Fibroblast of villous mesenchyme (primary cell): ENCODE results near the gene IQSEC1. TPM values are rescaled to one million over a fixed set of nuclear protein-coding genes. Genes with fewer than 3 reads are reported as not detected.

Source experiments
- DNase-seq: peaks from one replicate; pipeline ENCODE4 v3.0.0-alpha.2; 2010; ENCODE audit warnings: low read depth
- H3K4me3 ChIP-seq: 2 replicates; pipeline ENCODE4 v1.5.1; 2011; ENCODE audit warnings: low read depth, mild to moderate bottlenecking, low read length
- total RNA-seq: library from RNA; depleted of rRNA; stranded (reverse); fragments of >200 nt; gene quantifications from 2 replicates; pipeline ENCODE4 v1.2.3, GENCODE V29; 2012
- TF ChIP-seq, protein P1 (sequence below): IDR thresholded peaks from 2 replicates; pipeline ENCODE4 v1.5.1; 2012; ENCODE audit warnings: low read depth, mild to moderate bottlenecking, low read length; ENCODE audit not compliant: insufficient read depth

The IQSEC1 gene
- total RNA-seq, 1 donor: 19.9 TPM

DNA sequence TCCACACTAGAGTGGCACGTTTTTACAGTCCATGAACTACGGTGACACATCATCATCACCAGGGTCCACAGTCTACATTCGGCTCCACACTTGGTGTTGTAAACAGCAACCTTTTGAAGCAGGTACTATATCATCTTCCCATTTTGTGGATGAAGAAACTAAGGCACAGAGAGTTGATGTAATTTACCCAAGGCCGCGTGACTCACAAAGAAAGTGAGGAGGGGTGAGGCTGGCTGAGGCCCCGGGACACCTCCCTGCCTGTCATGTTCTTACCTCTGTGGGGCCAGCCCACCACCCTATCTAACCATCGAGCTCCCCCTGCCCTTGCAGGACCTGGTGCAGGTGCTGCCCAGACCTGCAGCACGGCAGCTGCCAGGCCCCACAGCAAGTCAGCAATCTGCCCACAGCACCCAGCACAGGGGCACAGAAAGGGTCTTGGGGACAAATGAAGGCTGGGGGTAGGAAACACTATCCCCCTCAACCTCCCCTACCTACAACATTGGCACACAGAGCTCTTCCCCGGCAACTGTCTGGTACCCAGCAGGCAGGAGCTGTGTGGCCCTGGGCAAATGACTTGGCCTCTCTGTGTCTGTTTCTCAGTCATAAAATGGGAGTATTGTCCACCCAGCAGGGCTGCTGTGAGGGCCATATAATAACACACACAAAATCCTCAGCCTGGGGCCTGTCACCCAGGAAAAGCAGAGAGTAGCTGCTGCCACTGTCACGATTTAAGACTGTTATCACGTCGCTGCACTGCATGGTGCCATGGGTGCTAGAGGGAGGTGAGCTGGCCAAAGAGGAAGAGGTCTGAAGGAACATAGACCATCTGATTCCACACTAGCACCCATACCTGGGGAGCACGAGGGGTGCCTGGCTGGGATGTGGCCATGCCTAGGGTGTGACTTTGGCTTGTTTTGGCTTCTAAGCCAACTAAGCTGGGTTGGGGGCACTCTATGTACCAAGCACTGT, 115.1 kb downstream of the IQSEC1 start:
- DNase-seq: no peak
- TF ChIP-seq, protein P1, sequence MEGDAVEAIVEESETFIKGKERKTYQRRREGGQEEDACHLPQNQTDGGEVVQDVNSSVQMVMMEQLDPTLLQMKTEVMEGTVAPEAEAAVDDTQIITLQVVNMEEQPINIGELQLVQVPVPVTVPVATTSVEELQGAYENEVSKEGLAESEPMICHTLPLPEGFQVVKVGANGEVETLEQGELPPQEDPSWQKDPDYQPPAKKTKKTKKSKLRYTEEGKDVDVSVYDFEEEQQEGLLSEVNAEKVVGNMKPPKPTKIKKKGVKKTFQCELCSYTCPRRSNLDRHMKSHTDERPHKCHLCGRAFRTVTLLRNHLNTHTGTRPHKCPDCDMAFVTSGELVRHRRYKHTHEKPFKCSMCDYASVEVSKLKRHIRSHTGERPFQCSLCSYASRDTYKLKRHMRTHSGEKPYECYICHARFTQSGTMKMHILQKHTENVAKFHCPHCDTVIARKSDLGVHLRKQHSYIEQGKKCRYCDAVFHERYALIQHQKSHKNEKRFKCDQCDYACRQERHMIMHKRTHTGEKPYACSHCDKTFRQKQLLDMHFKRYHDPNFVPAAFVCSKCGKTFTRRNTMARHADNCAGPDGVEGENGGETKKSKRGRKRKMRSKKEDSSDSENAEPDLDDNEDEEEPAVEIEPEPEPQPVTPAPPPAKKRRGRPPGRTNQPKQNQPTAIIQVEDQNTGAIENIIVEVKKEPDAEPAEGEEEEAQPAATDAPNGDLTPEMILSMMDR: no peak

DNA sequence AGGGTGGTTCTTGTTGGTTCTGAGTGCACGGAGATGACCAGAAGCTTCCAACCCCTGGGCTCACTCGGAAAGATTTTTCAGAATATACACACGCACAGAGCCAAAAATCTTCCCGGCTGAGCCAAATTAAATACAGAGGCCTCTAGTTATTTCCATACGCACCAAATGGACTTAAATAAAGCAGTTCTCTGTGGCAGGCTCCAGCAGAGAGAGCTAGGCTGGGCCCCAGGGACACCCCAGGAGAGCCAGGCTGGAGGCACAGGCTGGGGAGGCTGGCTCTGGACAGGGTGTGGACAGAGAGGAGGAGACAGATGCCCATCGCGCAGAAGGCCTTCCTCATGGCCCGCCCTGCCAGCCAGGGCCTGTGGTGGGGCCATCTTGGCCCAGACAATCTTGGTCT, 115.9 kb downstream of the IQSEC1 start:
- no peak for DNase-seq
- TF ChIP-seq, protein P1: no peak
- H3K4me3 ChIP-seq: no peak overlapping the region

More for the DNA sequence above, 115.1 kb downstream of the IQSEC1 start:
- no peak overlapping the region for H3K4me3 ChIP-seq

DNA sequence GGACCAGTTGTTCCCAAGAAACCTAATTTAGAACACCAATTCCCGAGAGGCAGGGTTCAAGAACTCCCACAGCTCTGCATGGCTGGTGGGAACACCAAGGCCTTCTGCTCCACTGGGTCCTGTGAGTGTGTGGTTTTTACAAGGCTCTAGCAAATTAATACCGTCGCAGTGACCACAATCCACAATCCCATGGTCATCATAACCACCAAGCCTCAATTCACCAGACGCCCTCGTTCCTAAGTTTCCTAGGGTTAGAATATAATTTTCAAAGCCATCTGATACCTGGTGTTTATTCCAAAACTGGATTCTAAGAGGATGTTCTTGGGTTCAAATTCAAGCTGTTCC, 116.9 kb downstream of the IQSEC1 start:
- H3K4me3 ChIP-seq: no peak overlapping the region
- DNase-seq: no peak
- TF ChIP-seq, protein P1: no peak

DNA sequence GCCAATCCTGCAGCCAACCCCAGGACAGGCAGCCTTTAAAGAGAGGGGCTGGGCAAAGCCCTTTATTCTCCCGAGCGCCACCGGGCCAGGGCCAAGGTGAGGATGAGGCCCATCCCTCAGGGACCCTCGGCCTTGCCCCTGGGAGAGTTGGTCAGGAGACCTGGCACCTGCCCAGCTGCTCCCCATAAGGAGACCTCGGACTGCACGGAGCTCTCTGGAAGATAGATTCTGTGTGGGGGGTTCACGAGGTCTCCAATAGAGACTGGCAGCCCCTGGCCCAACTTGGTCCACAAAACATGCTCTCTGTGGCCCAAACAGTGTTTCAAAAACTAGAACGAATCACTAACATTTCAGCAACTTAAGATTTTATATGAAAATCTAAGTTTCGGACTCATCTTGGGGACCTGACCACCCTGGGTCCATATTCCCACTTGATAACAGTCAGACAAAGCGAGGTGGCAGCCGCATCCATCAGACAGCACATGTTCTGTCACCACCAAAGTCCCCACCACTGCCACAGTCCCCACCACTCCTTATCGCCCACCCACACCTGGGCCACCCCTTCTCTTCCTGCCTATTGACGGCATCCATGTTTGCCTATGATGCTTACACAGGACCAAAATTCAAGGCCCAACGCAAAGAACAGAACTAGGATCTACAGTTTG, 117.4 kb downstream of the IQSEC1 start:
- DNase-seq: no peak
- TF ChIP-seq, protein P1: no peak
- H3K4me3 ChIP-seq: no peak overlapping the region

DNA sequence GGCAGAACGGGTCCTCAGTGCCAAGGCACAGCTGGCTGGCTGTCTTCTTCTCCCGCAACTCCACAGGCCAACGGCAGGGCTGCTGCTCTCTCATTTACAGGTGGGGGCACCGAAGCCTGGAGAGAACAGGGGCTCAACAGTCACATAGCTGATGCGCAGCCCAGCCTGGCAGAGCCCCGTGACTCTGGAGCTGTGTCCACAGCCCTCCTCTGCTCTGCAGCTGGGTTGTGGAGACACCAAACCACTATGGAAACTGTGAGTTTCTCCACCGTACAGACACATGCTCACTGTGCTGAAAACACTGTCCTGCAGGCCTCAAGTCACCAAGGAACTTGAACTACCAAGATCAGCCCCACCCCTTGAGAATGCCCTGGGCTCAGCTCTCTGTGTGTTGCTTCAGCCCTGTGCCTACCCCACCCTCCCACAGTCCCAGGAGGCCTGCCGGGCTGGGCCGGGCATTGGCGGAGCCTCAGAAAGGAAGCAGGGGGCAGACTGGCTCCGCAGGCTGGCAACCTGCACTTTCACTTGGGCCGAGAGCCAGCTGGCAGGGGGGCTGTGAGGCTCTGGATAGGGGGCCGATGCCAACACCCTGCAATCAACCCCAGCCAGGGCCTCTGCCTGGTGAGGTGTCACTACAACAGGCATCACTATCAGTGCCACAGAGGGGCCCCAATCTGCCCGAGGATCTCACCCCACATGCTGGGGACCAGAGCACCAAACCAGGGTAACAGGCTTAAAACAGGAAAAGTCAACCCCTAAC, 118.2 kb downstream of the IQSEC1 start:
- peak; percentile 25 for DNase-seq
- no peak overlapping the region for H3K4me3 ChIP-seq

DNA sequence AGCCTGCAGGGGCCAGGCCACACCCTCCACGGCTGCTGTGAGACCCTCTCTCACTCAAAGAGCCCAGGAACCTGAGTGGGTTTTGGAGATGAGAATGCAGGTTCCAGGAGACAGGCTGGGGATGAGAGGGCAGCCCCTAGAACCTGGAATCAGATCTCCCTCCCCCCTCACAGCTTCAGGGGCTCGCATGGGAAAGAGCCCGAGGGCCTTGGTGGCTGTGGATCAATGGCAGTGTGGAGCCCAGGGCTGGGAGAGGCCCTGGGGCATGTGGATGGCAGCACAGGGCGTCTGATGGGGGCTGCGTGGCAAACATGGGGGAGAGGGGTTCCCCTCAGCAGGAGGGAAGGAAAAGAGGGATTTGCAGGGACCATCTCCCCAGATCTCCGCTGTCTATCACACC, 119.0 kb downstream of the IQSEC1 start:
- DNase-seq: no peak
- H3K4me3 ChIP-seq: no peak overlapping the region
- TF ChIP-seq, protein P1: no peak

More for the DNA sequence above, 118.2 kb downstream of the IQSEC1 start:
- TF ChIP-seq, protein P1: no peak
